MCF 10A (cell line): ENCODE measurements around the gene OR5AC2. TPM values are rescaled to one million over a fixed set of nuclear protein-coding genes. Genes with fewer than 3 reads are reported as not detected.

ENCODE experiments used
- BruUV-seq: library from RNA; stranded (reverse); fragments of 400-500 nt; replicated peaks from 2 replicates; lab custom pipeline; 2021; lab: Mats Ljungman, UMichigan
- CTCF ChIA-PET: fragments of 300-600 bp; sonication (Branson Sonifier 250); formaldehyde crosslinking; extraction: SDS; loops from one replicate; lab custom pipeline; 2021; ENCODE audit warnings: antibody characterized with exemption, inconsistent platforms; lab: Yijun Ruan, JAX
- POLR2A ChIA-PET: fragments of 300-600, 350-650 bp; sonication (Branson Sonifier 250); formaldehyde crosslinking; extraction: SDS; loops from one replicate; lab custom pipeline; 2020; ENCODE audit warnings: antibody characterized with exemption, inconsistent platforms; lab: Yijun Ruan, JAX
- DNase-seq: peaks from one replicate; pipeline ENCODE4 v3.0.0-alpha.2; 2018; ENCODE audit not compliant: unreplicated experiment
- H3K27ac Mint-ChIP-seq: one replicate; pipeline ENCODE4 v1.8.0; 2022; ENCODE audit warnings: mild to moderate bottlenecking, low read depth, mixed read lengths; ENCODE audit not compliant: unreplicated experiment
- H3K27me3 Mint-ChIP-seq: one replicate; pipeline ENCODE4 v1.8.0; 2022; ENCODE audit warnings: mixed read lengths; ENCODE audit not compliant: insufficient read depth, unreplicated experiment
- H3K36me3 Mint-ChIP-seq: one replicate; pipeline ENCODE4 v1.8.0; 2022; ENCODE audit warnings: mild to moderate bottlenecking, moderate library complexity, mixed read lengths; ENCODE audit not compliant: insufficient read depth, unreplicated experiment
- H3K4me1 Mint-ChIP-seq: one replicate; pipeline ENCODE4 v1.8.0; 2022; ENCODE audit warnings: mixed read lengths; ENCODE audit not compliant: insufficient read depth, unreplicated experiment
- H3K4me3 Mint-ChIP-seq: one replicate; pipeline ENCODE4 v1.8.0; 2022; ENCODE audit warnings: mild to moderate bottlenecking, moderate library complexity, mixed read lengths; ENCODE audit not compliant: unreplicated experiment
- H3K9me3 Mint-ChIP-seq: one replicate; pipeline ENCODE4 v1.8.0; 2022; ENCODE audit warnings: mixed read lengths; ENCODE audit not compliant: unreplicated experiment
- CTCF ChIP-seq: fragments of 200-600 bp; IDR thresholded peaks from one replicate; pipeline ENCODE4 v1.8.0; 2022; ENCODE audit warnings: antibody characterized with exemption, mild to moderate bottlenecking; ENCODE audit not compliant: unreplicated experiment
- intact Hi-C: fragments of 100-400 bp; cut with micrococcal nuclease; formaldehyde crosslinking; loops from 2 replicates; pipeline ENCODE4 v1.14.1; 2022
- total RNA-seq: library from RNA; stranded (reverse); gene quantifications from 2 replicates; pipeline ENCODE4 v1.2.3, GENCODE V29; 2022

Gene OR5AC2
- total RNA-seq, 1 experiment from 2014 or later, result not detected

GRCh38 chr3:98056035-98056434, 30.9 kb upstream of the OR5AC2 start:
- no peak overlapping the region for H3K27ac Mint-ChIP-seq
- ChIA-PET CTCF (interaction anchor here (0.6 to 1.6 kb wide), 4 partner anchors 10 to 269 kb away, joined by 3 to 4 read pairs (median 4); no protein-coding TSS in a partner anchor), POLR2A (no interaction called here)
- no TSS peak for BruUV-seq
- intact Hi-C loops, result no loop called here
- no peaks in the 10 kb centered on the region for H3K9me3 Mint-ChIP-seq
- H3K4me3 Mint-ChIP-seq, result no peak overlapping the region
- H3K27me3 Mint-ChIP-seq, result peaks cover 43% of the 10 kb centered on the region
- DNase-seq, result no peak
- TF ChIP-seq CTCF, result no peak
- H3K36me3 Mint-ChIP-seq, result no peaks in the 10 kb centered on the region
- no peaks in the 10 kb centered on the region for H3K4me1 Mint-ChIP-seq

- Mint-ChIP-seq H3K4me1 (no peaks in the 10 kb centered on the region), H3K27me3 (peaks cover 49% of the 10 kb centered on the region), H3K27ac (no peak overlapping the region), H3K9me3 (no peaks in the 10 kb centered on the region), H3K36me3 (no peaks in the 10 kb centered on the region), H3K4me3 (no peak overlapping the region)
- BruUV-seq, result no TSS peak
- CTCF ChIA-PET, result interaction anchor here (0.8 kb wide), 1 partner anchor 479 kb away, joined by 3 read pairs; no protein-coding TSS in a partner anchor
- intact Hi-C loops, result no loop called here
- TF ChIP-seq CTCF, result no peak
- DNase-seq, result no peak
- POLR2A ChIA-PET, result no interaction called here
Measured at GRCh38 chr3:98057631-98058030, 29.3 kb upstream of the OR5AC2 start.

GRCh38 chr3:98058244-98058960, 28.6 kb upstream of the OR5AC2 start:
- no peaks in the 10 kb centered on the region for H3K9me3 Mint-ChIP-seq
- DNase-seq, result no peak
- intact Hi-C loops, result no loop called here
- H3K36me3 Mint-ChIP-seq, result no peaks in the 10 kb centered on the region
- no TSS peak for BruUV-seq
- no peak for TF ChIP-seq CTCF
- peaks cover 56% of the 10 kb centered on the region for H3K27me3 Mint-ChIP-seq
- H3K27ac Mint-ChIP-seq, result no peak overlapping the region
- POLR2A ChIA-PET, result no interaction called here
- H3K4me3 Mint-ChIP-seq, result no peak overlapping the region
- no peaks in the 10 kb centered on the region for H3K4me1 Mint-ChIP-seq
- CTCF ChIA-PET, result interaction anchor here (0.6 to 1.0 kb wide), 2 partner anchors 78 to 336 kb away, joined by 3 read pairs; no protein-coding TSS in a partner anchor

- H3K36me3 Mint-ChIP-seq, result no peaks in the 10 kb centered on the region
- H3K27ac Mint-ChIP-seq, result no peak overlapping the region
- no peaks in the 10 kb centered on the region for H3K9me3 Mint-ChIP-seq
- H3K4me3 Mint-ChIP-seq, result no peak overlapping the region
- POLR2A ChIA-PET, result no interaction called here
- TF ChIP-seq CTCF, result no peak
- CTCF ChIA-PET, result interaction anchor here (1.0 kb wide), 1 partner anchor 12 kb away, joined by 3 read pairs; no protein-coding TSS in a partner anchor
- intact Hi-C loops, result no loop called here
- H3K4me1 Mint-ChIP-seq, result no peaks in the 10 kb centered on the region
- no TSS peak for BruUV-seq
- DNase-seq, result no peak
- peaks cover 87% of the 10 kb centered on the region for H3K27me3 Mint-ChIP-seq
Measured at GRCh38 chr3:98068824-98069223, 18.1 kb upstream of the OR5AC2 start.
